Spleen (tissue), 11 donors: Measurements from ENCODE around the gene SNX32. TPM values are rescaled to one million over a fixed set of nuclear protein-coding genes. Genes with fewer than 3 reads are reported as not detected.

ENCODE experiments used
- DNase-seq: peaks from one replicate; pipeline ENCODE4 v3.0.0-alpha.2; 2020
- H3K27ac ChIP-seq, 8 donors: fragments of 200-600 bp; sonication (generic) in 7 of 8; 1 replicate in 4 of 8; 2 replicates in 4 of 8; pipeline versions ENCODE4 v1.5.0 to v1.8.0; 2016 to 2021; ENCODE audit warnings: inconsistent platforms in 4 of 8, mild to moderate bottlenecking in 4 of 8, moderate library complexity in 1 of 8
- H3K27me3 ChIP-seq, 7 donors: fragments of 200-600 bp; sonication (generic) in 6 of 7; replicated peaks in 1 of 7; 1 replicate in 4 of 7; 2 replicates in 3 of 7; pipeline versions ENCODE4 v1.5.0 to v1.8.0; 2016 to 2021; ENCODE audit warnings: inconsistent platforms in 3 of 7, mild to moderate bottlenecking in 1 of 7
- H3K36me3 ChIP-seq, 6 donors: fragments of 200-600 bp; sonication (generic) in 5 of 6; 1 replicate in 4 of 6; 2 replicates in 2 of 6; pipeline versions ENCODE4 v1.5.0 to v1.8.0; 2016 to 2021; ENCODE audit warnings: inconsistent platforms in 2 of 6
- H3K4me1 ChIP-seq, 6 donors: fragments of 200-600 bp; sonication (generic) in 5 of 6; 1 replicate in 3 of 6; 2 replicates in 3 of 6; pipeline versions ENCODE4 v1.5.0 to v1.8.0; 2016 to 2021; ENCODE audit warnings: inconsistent platforms in 3 of 6
- H3K4me3 ChIP-seq, 8 donors: fragments of 200-600 bp; sonication (generic) in 7 of 8; 1 replicate in 4 of 8; 2 replicates in 4 of 8; pipeline versions ENCODE4 v1.5.0 to v1.8.0; 2016 to 2021; ENCODE audit warnings: inconsistent platforms in 4 of 8, mild to moderate bottlenecking in 4 of 8, moderate library complexity in 2 of 8
- H3K9me3 ChIP-seq, 8 donors: fragments of 200-600 bp; sonication (generic) in 7 of 8; 1 replicate in 4 of 8; 2 replicates in 4 of 8; pipeline versions ENCODE4 v1.5.0 to v1.8.0; 2016 to 2021; ENCODE audit warnings: inconsistent platforms in 4 of 8
- POLR2A ChIP-seq, 3 donors: fragments of 450-650 bp; IDR thresholded peaks; one replicate each; pipeline ENCODE4 v1.5.1; 2017; ENCODE audit warnings: antibody characterized with exemption in 3 of 3, mild to moderate bottlenecking in 1 of 3
- POLR2AphosphoS5 ChIP-seq, 3 donors: sonication (generic); formaldehyde crosslinking; IDR thresholded peaks; one replicate each; pipeline ENCODE4 v1.5.1; 2017; ENCODE audit warnings: antibody characterized with exemption in 3 of 3
- WGBS, 5 donors: extraction: QIAGEN DNeasy Blood & Tissue Kit in 3 of 5; methylation state at CpG; one replicate each; pipeline versions ENCODE4 v1.1.5 to v1.1.7; 2013 to 2018; 5-methylcytosine and 5-hydroxymethylcytosine counted together
- intact Hi-C: fragments of 100-400 bp; cut with DNase I; formaldehyde crosslinking; loops from one replicate; pipeline ENCODE4 v1.15.0; 2023; ENCODE audit warnings: low total_unique reads
- polyA plus RNA-seq, 3 donors: library from polyadenylated mRNA; stranded (reverse); fragments of 200-250 nt; gene quantifications; one replicate each; pipeline ENCODE4 v1.2.1, GENCODE V29; 2013
- total RNA-seq, 7 donors: library from RNA; depleted of rRNA in 3 of 7; stranded (reverse); fragments of >200 nt in 3 of 7; fragmentation: NEBNext Ultra II Directional in 4 of 7; extraction: Animal tissue kit (Norgen Biotek cat#: 25700) in 4 of 7; gene quantifications; one replicate each; pipeline versions ENCODE4 v1.1.0 to v1.2.1, GENCODE V29; 2016 to 2021
- TF ChIP-seq, protein P1 (sequence below), 11 experiments: fragments of 200-600 bp in 7 of 11; fragments of 450-650 bp in 4 of 11; sonication (generic) in 4 of 11; IDR thresholded peaks in 8 of 11; conservative IDR thresholded peaks in 3 of 11; 1 replicate in 7 of 11; 2 replicates in 4 of 11; pipeline versions ENCODE4 v1.4.0 to v1.8.0; 2016 to 2021; ENCODE audit warnings: antibody characterized with exemption in 11 of 11, inconsistent platforms in 4 of 11, mild to moderate bottlenecking in 1 of 11
- donor health status: healthy with polysubstance abuse.
- donor health status: DM: no; HTN: no; CAD: no; lungs with moderate emphysema.
- donor health status: DM: no; HTN: no; CAD: no.
- donor health status: Bipolar disorder and iron deficiency.
- donor health status: healthy.
- donor health status: DM: no; HTN: no; CAD: no.
- donor health status: DM: yes; HTN: yes; CAD: no.

Gene SNX32
- total and polyA plus RNA-seq, 10 donors, result 0.22 to 1.5 (median 0.83) TPM; not detected in 2

DNA sequence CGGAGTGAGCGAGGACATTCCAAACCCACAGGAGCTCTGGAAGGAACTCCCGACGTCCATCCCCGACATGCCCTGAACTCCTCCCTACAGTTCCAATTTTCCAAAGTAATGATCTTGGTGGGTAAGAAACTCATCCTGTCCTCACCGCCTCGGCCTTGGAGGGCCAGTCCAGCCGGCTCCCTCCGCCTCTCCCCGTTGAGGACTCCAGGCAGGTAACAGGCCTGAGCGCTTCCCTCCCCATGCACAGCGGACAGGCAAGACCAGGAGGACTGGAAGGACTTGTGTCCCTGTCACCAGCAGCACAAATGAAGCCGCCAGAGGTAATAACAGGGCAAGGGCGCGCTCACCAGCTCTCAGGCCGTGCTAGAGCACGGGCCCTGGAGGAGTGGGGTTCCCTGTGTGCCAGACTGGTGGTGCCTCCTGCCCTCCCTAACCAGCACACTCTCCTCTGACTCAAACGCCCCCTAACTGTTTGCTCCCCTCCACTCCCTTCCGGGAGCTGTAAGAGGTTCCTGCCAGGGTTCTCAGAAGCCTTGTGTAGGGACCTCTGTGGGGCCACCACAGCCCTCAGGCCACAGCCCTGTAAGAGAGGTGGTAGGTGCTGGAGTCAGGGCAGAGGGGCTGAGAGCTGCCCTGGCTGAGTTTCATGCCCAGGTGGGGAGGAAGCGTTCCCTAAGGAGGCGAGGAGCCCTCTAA is 29.8 kb upstream of the SNX32 start:
- Histone ChIP-seq H3K27ac (no peak overlapping the region), H3K9me3 (no peaks in the 10 kb centered on the region), H3K4me1 (peaks cover 0 to 20% (median 7%) of the 10 kb centered on the region in 6 donors), H3K36me3 (no peaks in the 10 kb centered on the region), H3K4me3 (peak overlapping the region in 2 of 8 donors; percentile 19 to 35), H3K27me3 (peaks cover 0 to 79% (median 21%) of the 10 kb centered on the region in 7 donors)
- TF ChIP-seq POLR2AphosphoS5 (IDR thresholded peaks at IDR 0.05) (peak in 1 of 3 donors; percentile 20), POLR2A (IDR thresholded peaks at IDR 0.05) (no peak)
- TF ChIP-seq, protein P1, sequence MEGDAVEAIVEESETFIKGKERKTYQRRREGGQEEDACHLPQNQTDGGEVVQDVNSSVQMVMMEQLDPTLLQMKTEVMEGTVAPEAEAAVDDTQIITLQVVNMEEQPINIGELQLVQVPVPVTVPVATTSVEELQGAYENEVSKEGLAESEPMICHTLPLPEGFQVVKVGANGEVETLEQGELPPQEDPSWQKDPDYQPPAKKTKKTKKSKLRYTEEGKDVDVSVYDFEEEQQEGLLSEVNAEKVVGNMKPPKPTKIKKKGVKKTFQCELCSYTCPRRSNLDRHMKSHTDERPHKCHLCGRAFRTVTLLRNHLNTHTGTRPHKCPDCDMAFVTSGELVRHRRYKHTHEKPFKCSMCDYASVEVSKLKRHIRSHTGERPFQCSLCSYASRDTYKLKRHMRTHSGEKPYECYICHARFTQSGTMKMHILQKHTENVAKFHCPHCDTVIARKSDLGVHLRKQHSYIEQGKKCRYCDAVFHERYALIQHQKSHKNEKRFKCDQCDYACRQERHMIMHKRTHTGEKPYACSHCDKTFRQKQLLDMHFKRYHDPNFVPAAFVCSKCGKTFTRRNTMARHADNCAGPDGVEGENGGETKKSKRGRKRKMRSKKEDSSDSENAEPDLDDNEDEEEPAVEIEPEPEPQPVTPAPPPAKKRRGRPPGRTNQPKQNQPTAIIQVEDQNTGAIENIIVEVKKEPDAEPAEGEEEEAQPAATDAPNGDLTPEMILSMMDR (IDR thresholded peaks at IDR 0.05 in 8 of 11, conservative IDR thresholded peaks at IDR 0.05 in 3 of 11), result no peak
- no peak for DNase-seq
- intact Hi-C loops, result no loop called here
- 47 to 63% (median 57%) methylated on average over 15 to 21 of the region's 21 CpGs for WGBS, 5 donors

DNA sequence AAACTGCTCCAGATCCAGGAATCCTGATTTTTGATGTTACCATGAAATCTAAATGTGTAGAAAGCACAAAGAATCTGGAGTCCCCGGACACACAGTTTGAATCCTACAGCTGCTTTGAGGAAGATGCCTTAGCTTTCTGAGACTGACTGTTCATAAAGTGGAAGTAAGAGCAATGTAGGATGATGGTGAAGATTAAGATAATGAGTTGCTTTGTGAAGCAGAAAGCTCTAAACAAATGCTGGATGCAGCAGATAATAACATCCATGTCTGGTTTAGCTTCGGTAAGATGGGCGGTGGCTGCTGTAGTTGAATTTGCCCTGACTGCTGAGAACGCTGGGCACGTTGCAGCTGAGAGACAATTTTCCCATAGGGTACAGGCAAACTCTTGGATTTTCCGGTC is 26.8 kb upstream of the SNX32 start:
- H3K27me3 ChIP-seq, result peaks cover 0 to 58% (median 11%) of the 10 kb centered on the region in 7 donors
- DNase-seq, result no peak
- H3K36me3 ChIP-seq, result no peaks in the 10 kb centered on the region
- intact Hi-C loops, result no loop called here
- no peak overlapping the region for H3K27ac ChIP-seq
- H3K4me3 ChIP-seq, result no peak overlapping the region
- peaks cover 0 to 23% (median 8%) of the 10 kb centered on the region in 6 donors for H3K4me1 ChIP-seq
- TF ChIP-seq POLR2AphosphoS5 (IDR thresholded peaks at IDR 0.05) (no peak), POLR2A (IDR thresholded peaks at IDR 0.05) (no peak)
- TF ChIP-seq, protein P1 (IDR thresholded peaks at IDR 0.05 in 8 of 11, conservative IDR thresholded peaks at IDR 0.05 in 3 of 11), result no peak
- H3K9me3 ChIP-seq, result no peaks in the 10 kb centered on the region
- WGBS, 5 donors, result 66 to 91% (median 69%) methylated on average over 6 of the region's 6 CpGs

DNA sequence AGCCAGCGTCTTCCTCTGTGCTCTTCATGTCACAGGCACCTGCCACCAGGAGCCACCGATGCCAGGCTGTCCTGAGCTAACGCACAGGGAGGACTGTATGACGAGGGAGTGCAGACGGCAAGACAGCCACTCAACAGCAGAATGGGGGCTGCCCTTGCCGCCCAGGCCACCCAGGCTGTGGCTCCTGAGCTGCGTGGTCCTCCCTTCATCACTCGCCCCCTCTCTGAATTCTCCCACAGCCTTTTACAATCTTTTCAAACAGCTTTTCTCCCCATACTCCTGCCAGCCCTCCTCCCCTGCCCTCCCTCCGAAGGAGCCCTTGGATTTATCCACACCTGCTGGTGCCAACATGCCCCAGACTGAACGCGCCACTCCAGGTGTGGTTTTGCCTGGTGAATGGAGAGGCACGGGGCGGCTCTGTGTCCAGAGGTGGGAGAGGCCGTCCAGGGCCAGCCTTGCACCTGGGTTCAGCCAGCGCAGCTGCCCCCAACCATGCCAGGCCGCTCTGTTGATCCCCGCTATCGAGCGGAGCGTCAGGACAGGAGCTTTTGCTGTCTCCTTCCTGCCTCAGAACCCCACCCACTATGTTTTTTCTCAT is 24.9 kb upstream of the SNX32 start:
- peaks cover 0 to 16% (median 3%) of the 10 kb centered on the region in 6 donors for H3K4me1 ChIP-seq
- WGBS, 5 donors, result 76 to 87% (median 86%) methylated on average over 20 of the region's 20 CpGs
- TF ChIP-seq POLR2A (IDR thresholded peaks at IDR 0.05) (no peak), POLR2AphosphoS5 (IDR thresholded peaks at IDR 0.05) (no peak)
- TF ChIP-seq, protein P1 (IDR thresholded peaks at IDR 0.05 in 8 of 11, conservative IDR thresholded peaks at IDR 0.05 in 3 of 11), result no peak
- DNase-seq, result no peak
- H3K27ac ChIP-seq, result no peak overlapping the region
- H3K36me3 ChIP-seq, result no peaks in the 10 kb centered on the region
- peaks cover 0 to 39% (median 4%) of the 10 kb centered on the region in 7 donors for H3K27me3 ChIP-seq
- intact Hi-C loops, result no loop called here
- no peaks in the 10 kb centered on the region for H3K9me3 ChIP-seq
- no peak overlapping the region for H3K4me3 ChIP-seq

DNA sequence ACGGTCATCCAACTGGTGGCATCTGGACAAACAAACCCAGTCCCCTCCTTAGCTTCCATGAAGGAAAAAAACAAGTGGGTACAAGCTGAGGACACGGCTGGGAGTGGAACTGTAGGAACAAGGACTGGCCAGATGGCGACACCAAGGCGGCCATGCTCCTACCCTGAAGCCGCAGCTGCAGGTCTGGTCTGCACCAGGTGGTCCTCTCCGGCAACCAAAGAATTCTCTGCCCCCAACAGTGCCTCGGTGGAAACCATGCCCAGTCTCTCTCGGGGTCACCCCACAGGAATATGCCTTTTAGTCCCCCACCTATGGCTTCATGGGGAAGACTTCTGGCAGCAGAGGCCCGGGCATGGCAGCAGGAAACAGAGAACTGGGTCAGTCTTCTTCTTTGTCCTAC is 24.3 kb upstream of the SNX32 start:
- no peak overlapping the region for H3K4me3 ChIP-seq
- peaks cover 0 to 33% (median 0%) of the 10 kb centered on the region in 7 donors for H3K27me3 ChIP-seq
- TF ChIP-seq POLR2AphosphoS5 (IDR thresholded peaks at IDR 0.05) (no peak), POLR2A (IDR thresholded peaks at IDR 0.05) (no peak)
- TF ChIP-seq, protein P1 (IDR thresholded peaks at IDR 0.05 in 8 of 11, conservative IDR thresholded peaks at IDR 0.05 in 3 of 11), result no peak
- H3K36me3 ChIP-seq, result no peaks in the 10 kb centered on the region
- no peak for DNase-seq
- intact Hi-C loops, result no loop called here
- WGBS, 5 donors, result 75 to 86% (median 83%) methylated on average over 9 of the region's 9 CpGs
- H3K9me3 ChIP-seq, result no peaks in the 10 kb centered on the region
- H3K27ac ChIP-seq, result no peak overlapping the region
- H3K4me1 ChIP-seq, result peaks cover 0 to 10% (median 3%) of the 10 kb centered on the region in 6 donors
